Heart right ventricle (tissue), 16 donors: ENCODE measurements around the gene ATP6V1C2. TPM values are rescaled to one million over a fixed set of nuclear protein-coding genes. Genes with fewer than 3 reads are reported as not detected.

ENCODE experiments used
- ATAC-seq, 8 donors: fragments of 200-7000 bp; cut with Tn5 transposase; one replicate each; pipeline ENCODE4 v1.9.1; 2020; ENCODE audit warnings: mild to moderate bottlenecking in 8 of 8, moderate library complexity in 8 of 8, moderate number of reproducible peaks in 1 of 8
- DNase-seq, 2 donors: peaks; one replicate each; pipeline ENCODE4 v3.0.0-alpha.2; 2020
- H3K27ac ChIP-seq, 10 donors: fragments of 200-600 bp; sonication (generic) in 2 of 10; one replicate each; pipeline versions ENCODE4 v1.5.0 to v1.8.0; 2020 to 2022; ENCODE audit warnings: mild to moderate bottlenecking in 3 of 10
- H3K27me3 ChIP-seq, 7 donors: fragments of 200-600 bp; one replicate each; pipeline ENCODE4 v1.8.0; 2021 to 2022; ENCODE audit warnings: mild to moderate bottlenecking in 2 of 7
- H3K36me3 ChIP-seq, 9 donors: fragments of 200-600 bp; sonication (generic) in 1 of 9; one replicate each; pipeline versions ENCODE4 v1.5.0 to v1.8.0; 2020 to 2022; ENCODE audit warnings: mild to moderate bottlenecking in 2 of 9
- H3K4me1 ChIP-seq, 9 donors: fragments of 200-600 bp; sonication (generic) in 1 of 9; one replicate each; pipeline versions ENCODE4 v1.5.0 to v1.8.0; 2020 to 2022; ENCODE audit warnings: mild to moderate bottlenecking in 4 of 9
- H3K4me3 ChIP-seq, 10 donors: fragments of 200-600 bp; sonication (generic) in 2 of 10; one replicate each; pipeline versions ENCODE4 v1.5.0 to v1.8.0; 2020 to 2022; ENCODE audit warnings: mild to moderate bottlenecking in 7 of 10, moderate library complexity in 2 of 10
- H3K9me3 ChIP-seq, 11 donors: fragments of 200-600 bp in 10 of 11; sonication (generic) in 2 of 11; one replicate each; pipeline versions ENCODE4 v1.5.0 to v1.8.0; 2013 to 2022; ENCODE audit warnings: mild to moderate bottlenecking in 2 of 11, control low read depth in 1 of 11, moderate library complexity in 1 of 11
- CTCF ChIP-seq, 9 donors: fragments of 200-600 bp; sonication (generic) in 2 of 9; IDR thresholded peaks; one replicate each; pipeline versions ENCODE4 v1.5.0 to v1.8.0; 2021 to 2022; ENCODE audit warnings: antibody characterized with exemption in 9 of 9, mild to moderate bottlenecking in 5 of 9, moderate library complexity in 1 of 9
- WGBS, 2 donors: extraction: QIAGEN DNeasy Blood & Tissue Kit; methylation state at CpG; one replicate each; pipeline ENCODE4 v1.1.7; 2013; ENCODE audit warnings: inconsistent platforms in 1 of 2; 5-methylcytosine and 5-hydroxymethylcytosine counted together
- intact Hi-C, 10 donors: fragments of 100-400 bp; cut with DNase I; formaldehyde crosslinking; loops; one replicate each; pipeline versions ENCODE4 v1.11.1 to v1.14.2; 2022
- polyA plus RNA-seq, 2 donors: library from polyadenylated mRNA; stranded (reverse); fragments of 200-250 nt; gene quantifications; one replicate each; pipeline ENCODE4 v1.2.3, GENCODE V29; 2013
- total RNA-seq, 10 donors: library from RNA; stranded (reverse); fragmentation: NEBNext Ultra II Directional in 3 of 10; extraction: Animal tissue kit (Norgen Biotek cat#: 25700) in 3 of 10; gene quantifications; one replicate each; pipeline versions ENCODE4 v1.2.1 to v1.2.4, GENCODE V29; 2021 to 2023
- donor health status: Arrhythmogenic right ventricular cardiomyopathy.
- donor health status: ischemic (EF 13 %, LVEDD 7.1; RV severe dilation, severe dysfunction).
- donor health status: healthy with polysubstance abuse.
- donor health status: DM: no; HTN: yes; CAD: no.
- donor health status: DM: no; HTN: no; CAD: no.
- donor health status: ischemic (EF 25% LVEDD 6.9; RV normal size, moderate dysfunction).
- donor health status: ischemic (EF 25% LVEDD 5.7; RV mildly dilated, moderate dysfunction).
- donor health status: healthy.
- donor health status: DM: yes; HTN: yes; CAD: no.
- donor health status: Ischemic cardiomyopathy.
- donor health status: ischemic (EF 35%, LVEDD 5.7; RV mildly dilated, moderate dysfunction).
- donor health status: nonischemic (EF 11% LVEDD 7.7; RV severe dilation, severe dysfunction).
- donor health status: DM: yes; HTN: yes; CAD: no.
- donor health status: PGD.
- donor health status: ischemic (EF 29% LVEDD 5.4; RV normal size, mild dysfunction).
- donor health status: nonischemic (EF 23%, LVEDD 6.1; RV moderate dilation, normal function).

The ATP6V1C2 gene
- total and polyA plus RNA-seq, 12 donors = 0.09 to 3.4 (median 0.72) TPM

GRCh38 chr2:10790228-10790973 is 69.0 kb downstream of the ATP6V1C2 start:
- no peak for ATAC-seq
- 92 to 95% methylated on average over 6 of the region's 6 CpGs for WGBS, 2 donors
- no peak for DNase-seq
- Histone ChIP-seq H3K36me3 (peaks cover 0 to 99% (median 73%) of the 10 kb centered on the region in 9 donors), H3K27ac (no peak overlapping the region), H3K9me3 (no peaks in the 10 kb centered on the region), H3K27me3 (no peaks in the 10 kb centered on the region), H3K4me1 (peaks cover 0 to 18% (median 0%) of the 10 kb centered on the region in 9 donors), H3K4me3 (no peak overlapping the region)
- TF ChIP-seq CTCF (IDR thresholded peaks at IDR 0.05) = no peak
- intact Hi-C loops = no loop called here

- H3K27ac ChIP-seq = no peak overlapping the region
Measured at GRCh38 chr2:10792001-10792634, 70.7 kb downstream of the ATP6V1C2 start.

DNA sequence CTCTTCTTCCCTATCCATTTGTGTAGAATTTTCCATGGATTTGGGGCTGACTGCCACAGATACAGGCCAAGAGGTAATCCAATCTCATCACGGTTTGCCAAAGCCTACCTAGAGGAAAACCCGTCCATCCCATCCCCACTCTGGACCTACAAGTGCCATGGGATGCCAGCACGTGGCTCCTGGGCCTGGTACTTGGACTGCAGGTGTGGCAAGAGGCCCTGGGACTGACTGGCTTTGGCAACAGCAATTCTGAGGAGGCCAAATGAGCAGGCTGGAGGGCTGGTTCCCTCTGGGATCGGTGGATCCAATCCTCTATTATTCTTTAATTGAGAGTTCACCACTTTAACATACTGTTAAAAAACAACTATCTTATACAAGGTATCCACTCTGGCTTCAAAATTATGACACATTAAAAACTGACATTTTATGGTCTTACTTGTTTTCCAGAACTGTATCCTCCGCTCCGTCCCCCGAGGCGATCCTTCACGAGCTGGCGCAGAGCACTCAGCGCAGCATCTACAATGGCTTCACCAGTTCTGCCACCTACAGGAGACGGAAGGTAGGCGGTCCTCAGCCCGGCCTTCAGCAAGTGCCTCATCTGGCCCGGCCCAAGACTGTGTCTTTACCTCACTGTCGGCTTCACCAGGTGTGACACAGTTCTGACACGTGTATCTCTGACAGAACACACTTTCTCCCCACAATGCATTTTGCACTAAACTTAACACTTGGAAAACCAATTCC is 71.4 kb downstream of the ATP6V1C2 start:
- intact Hi-C loops = no loop called here
- H3K27ac ChIP-seq = no peak overlapping the region

More at GRCh38 chr2:10792001-10792634, 70.7 kb downstream of the ATP6V1C2 start:
- Histone ChIP-seq H3K9me3 (no peaks in the 10 kb centered on the region), H3K36me3 (peaks cover 0 to 100% (median 73%) of the 10 kb centered on the region in 9 donors), H3K4me1 (peaks cover 0 to 14% (median 0%) of the 10 kb centered on the region in 9 donors), H3K27me3 (no peaks in the 10 kb centered on the region), H3K4me3 (no peak overlapping the region)
- DNase-seq = no peak
- ATAC-seq = peak in 1 of 8 donors; percentile 53
- TF ChIP-seq CTCF (IDR thresholded peaks at IDR 0.05) = no peak
- intact Hi-C loops = no loop called here
- 65% methylated on average over 2 of the region's 2 CpGs for WGBS, 2 donors

More for the DNA sequence above, 71.4 kb downstream of the ATP6V1C2 start:
- Histone ChIP-seq H3K9me3 (no peaks in the 10 kb centered on the region), H3K27me3 (no peaks in the 10 kb centered on the region), H3K4me1 (peaks cover 0 to 14% (median 0%) of the 10 kb centered on the region in 9 donors), H3K4me3 (no peak overlapping the region), H3K36me3 (peaks cover 0 to 100% (median 66%) of the 10 kb centered on the region in 9 donors)
- no peak for TF ChIP-seq CTCF (IDR thresholded peaks at IDR 0.05)
- DNase-seq = no peak
- ATAC-seq = no peak
- 90 to 97% methylated on average over 17 of the region's 17 CpGs for WGBS, 2 donors
